Uterus (tissue), 4 donors: ENCODE results near the gene GHITM. TPM values are rescaled to one million over a fixed set of nuclear protein-coding genes. Genes with fewer than 3 reads are reported as not detected.

Source experiments
- DNase-seq, 2 donors: peaks; one replicate each; pipeline ENCODE4 v3.0.0-alpha.2; 2019 to 2020
- H3K27ac ChIP-seq, 2 donors: fragments of 200-600 bp; sonication (generic); 1 replicate in 1 of 2; 2 replicates in 1 of 2; pipeline ENCODE4 v1.5.1; 2016 to 2018
- H3K27me3 ChIP-seq, 2 donors: fragments of 200-600 bp; sonication (generic); one replicate each; pipeline ENCODE4 v1.5.1; 2018 to 2019; ENCODE audit warnings: control low read depth in 1 of 2
- H3K36me3 ChIP-seq, 2 donors: fragments of 200-600 bp; sonication (generic); one replicate each; pipeline ENCODE4 v1.5.1; 2019; ENCODE audit warnings: control low read depth in 1 of 2
- H3K4me1 ChIP-seq, 2 donors: fragments of 200-600 bp; sonication (generic); one replicate each; pipeline ENCODE4 v1.5.1; 2018 to 2019; ENCODE audit warnings: control low read depth in 1 of 2
- H3K4me3 ChIP-seq, 2 donors: fragments of 200-600 bp; sonication (generic); 1 replicate in 1 of 2; 2 replicates in 1 of 2; pipeline ENCODE4 v1.5.1; 2018 to 2019; ENCODE audit warnings: mild to moderate bottlenecking in 1 of 2
- H3K9me3 ChIP-seq, 2 donors: fragments of 200-600 bp; sonication (generic); one replicate each; pipeline ENCODE4 v1.5.1; 2019; ENCODE audit warnings: control low read depth in 1 of 2
- POLR2A ChIP-seq, 2 donors: fragments of 450-650 bp; IDR thresholded peaks; one replicate each; pipeline ENCODE4 v1.6.1; 2016; ENCODE audit warnings: antibody characterized with exemption in 2 of 2, mild to moderate bottlenecking in 1 of 2, moderate library complexity in 1 of 2
- intact Hi-C: fragments of 100-400 bp; cut with DNase I; formaldehyde crosslinking; loops from one replicate; pipeline ENCODE4 v1.15.1; 2023; ENCODE audit warnings: low total_unique reads
- total RNA-seq, 4 donors: library from RNA; depleted of rRNA in 3 of 4; stranded (reverse); fragments of >200 nt in 3 of 4; gene quantifications; one replicate each; pipeline versions ENCODE4 v1.1.0 to v1.2.4, GENCODE V29; 2014 to 2023
- TF ChIP-seq, protein P1 (sequence below), 4 experiments: fragments of 200-600 bp in 2 of 4; fragments of 450-650 bp in 2 of 4; sonication (generic) in 2 of 4; IDR thresholded peaks; one replicate each; pipeline ENCODE4 v1.5.1; 2016 to 2019; ENCODE audit warnings: antibody characterized with exemption in 4 of 4, mild to moderate bottlenecking in 2 of 4, moderate library complexity in 1 of 4
- donor health status: DM: yes; HTN: yes; CAD: no.

The GHITM gene
- total RNA-seq, 4 donors from 2014 or later = 83.6 to 141 (median 113) TPM

DNA sequence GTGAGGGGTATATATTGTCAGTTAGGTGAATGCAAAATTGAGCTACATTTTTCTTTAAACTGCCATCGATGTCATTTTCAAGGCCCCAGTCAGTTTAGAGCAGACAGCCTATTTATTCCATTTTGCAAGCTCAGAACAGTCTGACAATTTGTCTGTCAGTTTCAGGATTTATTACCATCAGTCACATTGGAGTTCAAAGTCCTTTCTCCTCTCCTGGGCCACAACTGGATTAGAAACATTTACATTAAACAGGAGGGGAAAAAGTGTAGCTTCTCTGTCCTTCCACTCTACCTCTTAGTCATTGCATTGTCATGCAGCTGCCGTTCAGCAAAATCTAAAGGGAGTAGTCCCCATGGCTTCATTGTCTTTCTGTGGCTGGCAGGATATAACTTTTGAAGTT, 3.5 kb upstream of the GHITM start:
- no peak for DNase-seq
- H3K27ac ChIP-seq = no peak overlapping the region
- H3K36me3 ChIP-seq = no peaks in the 10 kb centered on the region
- intact Hi-C loops = no loop called here
- H3K4me3 ChIP-seq = no peak overlapping the region
- H3K4me1 ChIP-seq = peaks cover 0 to 7% of the 10 kb centered on the region in 2 donors
- H3K27me3 ChIP-seq = no peaks in the 10 kb centered on the region
- TF ChIP-seq, protein P1, sequence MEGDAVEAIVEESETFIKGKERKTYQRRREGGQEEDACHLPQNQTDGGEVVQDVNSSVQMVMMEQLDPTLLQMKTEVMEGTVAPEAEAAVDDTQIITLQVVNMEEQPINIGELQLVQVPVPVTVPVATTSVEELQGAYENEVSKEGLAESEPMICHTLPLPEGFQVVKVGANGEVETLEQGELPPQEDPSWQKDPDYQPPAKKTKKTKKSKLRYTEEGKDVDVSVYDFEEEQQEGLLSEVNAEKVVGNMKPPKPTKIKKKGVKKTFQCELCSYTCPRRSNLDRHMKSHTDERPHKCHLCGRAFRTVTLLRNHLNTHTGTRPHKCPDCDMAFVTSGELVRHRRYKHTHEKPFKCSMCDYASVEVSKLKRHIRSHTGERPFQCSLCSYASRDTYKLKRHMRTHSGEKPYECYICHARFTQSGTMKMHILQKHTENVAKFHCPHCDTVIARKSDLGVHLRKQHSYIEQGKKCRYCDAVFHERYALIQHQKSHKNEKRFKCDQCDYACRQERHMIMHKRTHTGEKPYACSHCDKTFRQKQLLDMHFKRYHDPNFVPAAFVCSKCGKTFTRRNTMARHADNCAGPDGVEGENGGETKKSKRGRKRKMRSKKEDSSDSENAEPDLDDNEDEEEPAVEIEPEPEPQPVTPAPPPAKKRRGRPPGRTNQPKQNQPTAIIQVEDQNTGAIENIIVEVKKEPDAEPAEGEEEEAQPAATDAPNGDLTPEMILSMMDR (IDR thresholded peaks at IDR 0.05) = no peak
- no peak for TF ChIP-seq POLR2A (IDR thresholded peaks at IDR 0.05)
- no peaks in the 10 kb centered on the region for H3K9me3 ChIP-seq

DNA sequence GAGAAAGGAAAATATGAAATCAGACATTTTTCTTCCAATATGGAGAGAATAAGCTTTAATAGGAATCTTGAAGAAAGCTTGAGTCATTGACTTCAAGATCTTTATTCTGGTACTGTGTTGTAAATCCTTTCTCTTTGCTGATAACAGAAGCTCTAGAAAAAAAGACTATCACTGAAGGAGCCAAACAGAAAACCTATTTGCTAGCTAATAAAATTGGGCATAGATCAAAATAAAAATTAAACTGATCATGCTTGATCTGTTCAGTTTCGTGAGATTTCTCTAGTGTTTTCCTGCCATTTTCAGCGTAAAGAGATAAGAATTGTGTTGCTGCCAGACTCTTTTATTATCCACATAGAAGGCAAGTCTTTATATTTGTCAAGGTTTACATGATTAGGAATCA, 1.5 kb upstream of the GHITM start:
- Histone ChIP-seq H3K36me3 (no peaks in the 10 kb centered on the region), H3K27me3 (no peaks in the 10 kb centered on the region), H3K27ac (no peak overlapping the region), H3K4me1 (peaks cover 0 to 7% of the 10 kb centered on the region in 2 donors), H3K4me3 (no peak overlapping the region), H3K9me3 (no peaks in the 10 kb centered on the region)
- DNase-seq = no peak
- intact Hi-C loops = no loop called here
- no peak for TF ChIP-seq POLR2A (IDR thresholded peaks at IDR 0.05)
- TF ChIP-seq, protein P1 (IDR thresholded peaks at IDR 0.05) = no peak

DNA sequence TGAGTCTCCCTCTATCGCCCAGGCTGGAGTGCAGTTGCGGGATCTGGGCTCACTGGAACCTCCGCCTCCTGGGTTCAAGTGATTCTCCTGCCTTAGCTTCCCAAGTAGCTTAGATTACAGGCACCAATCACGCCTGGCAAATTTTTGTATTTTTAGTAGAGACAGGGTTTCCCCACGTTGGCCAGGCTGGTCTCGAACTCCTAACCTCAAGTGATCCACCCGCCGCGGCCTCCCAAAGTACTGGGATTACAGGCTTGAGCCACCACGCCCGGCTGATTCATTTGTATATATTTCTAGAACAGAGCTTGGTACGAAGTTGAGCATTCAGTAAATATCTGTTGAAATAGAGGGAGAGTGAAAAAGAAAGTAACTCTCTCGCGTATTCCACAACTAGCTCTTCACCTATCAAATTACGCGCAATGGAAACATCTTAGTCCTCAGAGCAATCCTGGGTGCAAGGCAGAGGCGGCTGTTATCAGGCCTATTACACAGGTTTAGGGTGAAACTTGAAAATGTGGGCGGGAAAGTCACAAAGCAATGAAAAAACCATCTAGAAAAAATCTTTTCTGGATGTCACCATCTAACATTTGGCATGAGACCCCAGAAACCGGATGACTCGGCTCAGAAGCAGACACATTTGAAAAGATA, 707 bp upstream of the GHITM start:
- Histone ChIP-seq H3K27ac (peak overlapping the region; percentile 83 to 91), H3K4me1 (peaks cover 0 to 7% of the 10 kb centered on the region in 2 donors), H3K27me3 (no peaks in the 10 kb centered on the region), H3K4me3 (peak overlapping the region; percentile 87 to 98), H3K9me3 (no peaks in the 10 kb centered on the region), H3K36me3 (no peaks in the 10 kb centered on the region)
- DNase-seq = peak in 1 of 2 donors; percentile 22
- TF ChIP-seq POLR2A (IDR thresholded peaks at IDR 0.05) = no peak
- TF ChIP-seq, protein P1 (IDR thresholded peaks at IDR 0.05) = no peak
- intact Hi-C loops = no loop called here

DNA sequence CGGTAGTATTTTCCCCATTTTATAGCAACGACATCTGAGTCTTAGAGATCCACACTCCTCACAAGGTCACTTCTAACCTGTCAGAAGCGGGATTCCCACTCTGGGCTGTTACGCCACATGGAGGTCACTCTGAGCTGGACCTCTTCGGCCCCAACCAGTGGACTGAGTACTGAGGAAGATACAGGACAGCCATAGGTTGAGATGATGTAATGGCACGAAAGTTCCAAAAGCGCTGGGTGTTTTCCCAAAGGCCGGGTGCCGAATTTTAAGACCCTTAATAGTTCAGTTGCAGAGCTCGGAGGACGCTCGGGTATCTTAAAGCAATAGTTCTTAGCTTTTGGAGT, 699 bp downstream of the GHITM start:
- DNase-seq = peak in 1 of 2 donors; percentile 19

DNA sequence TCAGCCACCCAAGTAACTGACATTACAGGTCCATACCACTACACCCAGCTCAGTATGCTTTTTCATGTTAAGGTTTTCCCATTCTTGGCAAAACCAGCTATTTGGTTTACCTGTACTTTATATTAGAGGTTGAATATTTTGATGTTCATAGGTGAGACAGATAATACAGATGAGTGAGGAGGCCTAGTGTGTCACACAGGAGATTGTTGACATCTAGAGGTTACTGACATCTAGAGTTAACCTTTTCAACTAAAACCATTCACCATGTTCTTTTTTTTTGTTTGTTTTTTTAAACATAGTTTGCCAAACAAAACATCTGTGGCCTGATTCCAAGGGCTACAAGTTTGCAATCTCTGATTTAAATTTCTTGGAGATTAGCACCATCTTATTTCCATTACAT, 8.0 kb downstream of the GHITM start:
- Histone ChIP-seq H3K27me3 (no peaks in the 10 kb centered on the region), H3K27ac (no peak overlapping the region), H3K36me3 (peaks cover 0 to 2% of the 10 kb centered on the region in 2 donors), H3K9me3 (no peaks in the 10 kb centered on the region), H3K4me3 (no peak overlapping the region), H3K4me1 (no peaks in the 10 kb centered on the region)
- TF ChIP-seq POLR2A (IDR thresholded peaks at IDR 0.05) = no peak
- intact Hi-C loops = no loop called here
- no peak for DNase-seq

More for the DNA sequence above, 699 bp downstream of the GHITM start:
- TF ChIP-seq, protein P1 (IDR thresholded peaks at IDR 0.05) = no peak
- TF ChIP-seq POLR2A (IDR thresholded peaks at IDR 0.05) = no peak
- intact Hi-C loops = no loop called here
- H3K9me3 ChIP-seq = no peaks in the 10 kb centered on the region
- H3K36me3 ChIP-seq = no peaks in the 10 kb centered on the region
- peak overlapping the region; percentile 87 to 98 for H3K4me3 ChIP-seq
- peaks cover 0 to 7% of the 10 kb centered on the region in 2 donors for H3K4me1 ChIP-seq
- H3K27ac ChIP-seq = peak overlapping the region; percentile 91 to 92
- H3K27me3 ChIP-seq = no peaks in the 10 kb centered on the region
